Keratinocyte (primary cell): ENCODE results near the gene CHST13. TPM values are rescaled to one million over a fixed set of nuclear protein-coding genes. Genes with fewer than 3 reads are reported as not detected.

ENCODE experiments used
- DNase-seq: peaks from one replicate; pipeline ENCODE4 v3.0.0-alpha.2; 2011; ENCODE audit warnings: low read depth, missing footprints, low spot score
- FAIRE-seq: peaks from 2 replicates; lab custom pipeline; 2011; peaks lifted over from hg19 to GRCh38; lab: Jason Lieb, UNC
- H2AFZ ChIP-seq: 2 replicates; pipeline ENCODE4 v1.6.0; 2012; ENCODE audit warnings: low read length, control low read depth, inconsistent platforms; ENCODE audit not compliant: control insufficient read depth
- H3K27ac ChIP-seq: 2 replicates; pipeline ENCODE4 v1.5.1; 2011; ENCODE audit warnings: low read length; ENCODE audit not compliant: control insufficient read depth, insufficient read depth
- H3K27me3 ChIP-seq: 3 replicates; pipeline ENCODE4 v1.6.0; 2011; ENCODE audit warnings: low read length; ENCODE audit not compliant: control insufficient read depth, insufficient read depth; ENCODE audit errors: extremely low read depth
- H3K36me3 ChIP-seq, 2 experiments: 2 replicates in 1 of 2; 3 replicates in 1 of 2; pipeline ENCODE4 v1.5.1; 2011; ENCODE audit warnings: low read length in 2 of 2, mild to moderate bottlenecking in 1 of 2; ENCODE audit not compliant: control insufficient read depth in 2 of 2, insufficient read depth in 2 of 2; ENCODE audit errors: extremely low read depth in 1 of 2
- H3K4me1 ChIP-seq: 3 replicates; pipeline ENCODE4 v1.5.1; 2011; ENCODE audit warnings: low read length; ENCODE audit not compliant: control insufficient read depth, insufficient read depth; ENCODE audit errors: extremely low read depth
- H3K4me2 ChIP-seq: 3 replicates; pipeline ENCODE4 v1.6.0; 2011; ENCODE audit warnings: low read depth, low read length; ENCODE audit not compliant: control insufficient read depth, insufficient read depth; ENCODE audit errors: extremely low read depth
- H3K4me3 ChIP-seq, 3 experiments: fragments of 200-600 bp in 1 of 3; sonication (generic) in 1 of 3; 2 replicates in 2 of 3; 3 replicates in 1 of 3; pipeline ENCODE4 v1.5.1; 2011 to 2016; ENCODE audit warnings: low read length in 3 of 3, mild to moderate bottlenecking in 3 of 3, control low read depth in 2 of 3, inconsistent platforms in 1 of 3, low read depth in 1 of 3, mixed read lengths in 1 of 3, mixed run types in 1 of 3, moderate library complexity in 1 of 3; ENCODE audit not compliant: control insufficient read depth in 2 of 3, insufficient read depth in 2 of 3; ENCODE audit errors: extremely low read depth in 1 of 3
- H3K79me2 ChIP-seq: 2 replicates; pipeline ENCODE4 v1.6.0; 2012; ENCODE audit warnings: low read length; ENCODE audit not compliant: control insufficient read depth, insufficient read depth
- H3K9ac ChIP-seq: 3 replicates; pipeline ENCODE4 v1.6.0; 2011; ENCODE audit warnings: low read length; ENCODE audit not compliant: control insufficient read depth, insufficient read depth; ENCODE audit errors: extremely low read depth
- H3K9me1 ChIP-seq: 3 replicates; pipeline ENCODE4 v1.6.0; 2011; ENCODE audit warnings: low read length; ENCODE audit not compliant: control insufficient read depth, insufficient read depth; ENCODE audit errors: extremely low read depth
- H3K9me3 ChIP-seq: 2 replicates; pipeline ENCODE4 v1.5.1; 2012; ENCODE audit warnings: low read depth, low read length; ENCODE audit not compliant: control insufficient read depth
- H4K20me1 ChIP-seq: 3 replicates; pipeline ENCODE4 v1.6.0; 2011; ENCODE audit warnings: low read length; ENCODE audit not compliant: control insufficient read depth, insufficient read depth; ENCODE audit errors: extremely low read depth
- EZH2 ChIP-seq: IDR thresholded peaks from one replicate; pipeline ENCODE4 v1.6.1; 2012; ENCODE audit warnings: inconsistent platforms, mild to moderate bottlenecking, low read length, moderate library complexity
- dilution Hi-C: fragments of 300-500 bp; cut with MboI; formaldehyde crosslinking; loops from one replicate; pipeline ENCODE4 v1.7.0; 2020; ENCODE audit warnings: low sequenced_read_pairs; ENCODE audit not compliant: extremely low pct_ligation_motif_present
- polyA plus RNA-seq, 5 experiments: library from polyadenylated mRNA; depleted of rRNA in 3 of 5; stranded (reverse) in 3 of 5; stranded (forward) in 1 of 5; unstranded in 1 of 5; fragments of >200 nt; gene quantifications; 1 replicate in 1 of 5; 2 replicates in 3 of 5; 3 replicates in 1 of 5; pipeline versions ENCODE4 v1.2.1 to v1.2.3, GENCODE V29; 2011 to 2012; ENCODE audit warnings: missing spikeins in 2 of 5, low read depth in 1 of 5, low replicate concordance in 1 of 5
- TF ChIP-seq, protein P1 (sequence below), 3 experiments: IDR thresholded peaks in 1 of 3; conservative IDR thresholded peaks in 1 of 3; optimal IDR thresholded peaks in 1 of 3; 2 replicates in 2 of 3; 3 replicates in 1 of 3; pipeline versions ENCODE3 to v1.5.1; 2011; ENCODE audit warnings: low read length in 3 of 3, mild to moderate bottlenecking in 3 of 3, moderate library complexity in 2 of 3, control low read depth in 1 of 3, inconsistent platforms in 1 of 3; ENCODE audit not compliant: insufficient read depth in 2 of 3; ENCODE audit errors: extremely low read depth in 1 of 3

Gene CHST13
- polyA plus RNA-seq, 1 donor (not counting 4 experiments of a cell fraction or from before 2014, with no cell fraction given), result not detected

DNA sequence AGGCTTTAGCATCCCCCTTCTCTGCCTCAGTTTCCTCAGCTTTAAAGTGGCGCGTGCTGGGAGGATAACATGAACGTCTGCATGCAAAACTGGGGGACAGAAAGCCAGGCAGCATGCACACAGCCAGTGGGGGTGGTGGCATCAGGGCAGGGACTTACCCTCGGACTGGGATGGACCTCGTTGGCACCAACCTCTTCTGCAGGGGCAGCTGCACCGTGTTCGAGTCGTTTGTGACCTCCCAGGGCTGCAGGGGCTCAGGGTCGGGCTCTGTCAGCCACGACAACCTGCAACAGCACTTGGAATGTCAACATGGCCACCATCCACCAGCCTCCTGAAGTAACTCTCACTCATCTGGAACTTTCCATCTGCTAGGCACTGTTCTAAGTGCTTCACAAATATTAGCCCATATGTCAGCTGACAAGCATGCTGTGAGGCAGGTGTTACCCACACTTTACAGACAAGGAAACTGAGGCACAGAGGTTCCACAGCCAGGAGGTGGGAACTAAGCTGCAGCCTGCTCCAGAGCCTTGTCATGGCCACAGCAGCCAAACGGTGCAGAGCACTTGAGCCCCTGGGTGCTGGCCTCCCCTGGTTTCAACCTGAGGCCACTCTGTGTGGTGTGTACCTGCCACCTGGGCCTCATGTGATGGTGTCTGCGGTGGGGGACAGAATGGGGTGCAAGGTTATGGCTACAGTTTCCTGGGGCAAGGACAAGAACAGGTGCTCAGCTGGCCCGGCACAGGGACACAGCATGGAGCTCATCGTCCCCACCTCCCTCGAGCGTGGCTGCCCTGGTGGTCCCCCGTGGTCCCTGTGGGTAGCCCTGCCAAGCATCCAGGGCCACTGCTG, 28.1 kb downstream of the CHST13 start:
- TF ChIP-seq, protein P1, sequence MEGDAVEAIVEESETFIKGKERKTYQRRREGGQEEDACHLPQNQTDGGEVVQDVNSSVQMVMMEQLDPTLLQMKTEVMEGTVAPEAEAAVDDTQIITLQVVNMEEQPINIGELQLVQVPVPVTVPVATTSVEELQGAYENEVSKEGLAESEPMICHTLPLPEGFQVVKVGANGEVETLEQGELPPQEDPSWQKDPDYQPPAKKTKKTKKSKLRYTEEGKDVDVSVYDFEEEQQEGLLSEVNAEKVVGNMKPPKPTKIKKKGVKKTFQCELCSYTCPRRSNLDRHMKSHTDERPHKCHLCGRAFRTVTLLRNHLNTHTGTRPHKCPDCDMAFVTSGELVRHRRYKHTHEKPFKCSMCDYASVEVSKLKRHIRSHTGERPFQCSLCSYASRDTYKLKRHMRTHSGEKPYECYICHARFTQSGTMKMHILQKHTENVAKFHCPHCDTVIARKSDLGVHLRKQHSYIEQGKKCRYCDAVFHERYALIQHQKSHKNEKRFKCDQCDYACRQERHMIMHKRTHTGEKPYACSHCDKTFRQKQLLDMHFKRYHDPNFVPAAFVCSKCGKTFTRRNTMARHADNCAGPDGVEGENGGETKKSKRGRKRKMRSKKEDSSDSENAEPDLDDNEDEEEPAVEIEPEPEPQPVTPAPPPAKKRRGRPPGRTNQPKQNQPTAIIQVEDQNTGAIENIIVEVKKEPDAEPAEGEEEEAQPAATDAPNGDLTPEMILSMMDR (optimal IDR thresholded peaks at IDR 0.05 in 1 of 3, IDR thresholded peaks at IDR 0.05 in 1 of 3, conservative IDR thresholded peaks at IDR 0.05 in 1 of 3; ENCODE audit: extremely low read depth in 1 of 3, insufficient read depth in 2 of 3, low read length in 3 of 3), result no peak
- no peak for TF ChIP-seq EZH2
- dilution Hi-C loops, result no loop called here

DNA sequence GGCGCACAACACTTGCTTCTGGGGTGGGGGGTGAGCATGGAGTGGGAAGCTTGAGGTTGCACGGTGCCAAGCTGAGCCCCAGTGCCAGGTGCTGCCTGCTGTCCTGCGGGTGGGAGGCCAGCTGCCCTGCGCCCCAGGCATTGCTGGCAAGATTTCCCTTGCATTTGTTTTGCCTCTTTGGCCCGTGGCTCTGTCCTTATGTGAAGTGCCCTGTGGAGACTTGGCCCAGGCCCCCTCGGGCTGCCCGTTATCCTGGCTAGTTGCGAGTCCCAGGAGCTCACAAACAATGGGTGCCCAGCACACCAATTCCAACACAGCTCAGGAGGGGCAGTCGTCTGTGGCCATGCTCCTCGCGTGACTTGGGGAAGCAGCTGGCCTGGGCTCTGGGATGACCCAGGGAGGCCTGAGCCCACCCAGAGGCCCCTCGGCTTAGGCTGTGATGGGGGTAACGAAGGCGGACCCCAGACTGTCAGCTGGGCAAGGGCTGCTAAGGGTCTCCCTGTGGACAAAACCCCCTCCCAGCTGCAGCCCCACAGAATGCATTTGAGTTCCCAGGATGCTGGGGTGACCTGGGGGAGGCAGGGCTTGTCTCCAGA, 28.8 kb downstream of the CHST13 start:
- no peak overlapping the region for H3K4me2 ChIP-seq
- H3K27ac ChIP-seq, result no peak overlapping the region
- dilution Hi-C loops, result no loop called here
- H3K9me1 ChIP-seq, result no peaks in the 10 kb centered on the region
- H3K36me3 ChIP-seq, result no peaks in the 10 kb centered on the region
- no peak for FAIRE-seq
- no peaks in the 10 kb centered on the region for H4K20me1 ChIP-seq
- H3K79me2 ChIP-seq, result no peaks in the 10 kb centered on the region
- no peaks in the 10 kb centered on the region for H3K4me1 ChIP-seq
- no peak overlapping the region for H3K9ac ChIP-seq
- H2AFZ ChIP-seq, result no peak overlapping the region
- peaks cover 20% of the 10 kb centered on the region for H3K27me3 ChIP-seq
- TF ChIP-seq, protein P1 (optimal IDR thresholded peaks at IDR 0.05 in 1 of 3, IDR thresholded peaks at IDR 0.05 in 1 of 3, conservative IDR thresholded peaks at IDR 0.05 in 1 of 3; ENCODE audit: extremely low read depth in 1 of 3, insufficient read depth in 2 of 3, low read length in 3 of 3), result no peak
- no peak for TF ChIP-seq EZH2
- DNase-seq, result no peak
- no peaks in the 10 kb centered on the region for H3K9me3 ChIP-seq
- H3K4me3 ChIP-seq, result no peak overlapping the region

More for the DNA sequence above, 28.1 kb downstream of the CHST13 start:
- FAIRE-seq, result no peak
- no peak overlapping the region for H3K9ac ChIP-seq
- no peaks in the 10 kb centered on the region for H3K9me3 ChIP-seq
- H3K4me2 ChIP-seq, result no peak overlapping the region
- H3K27me3 ChIP-seq, result peaks cover 24% of the 10 kb centered on the region
- no peaks in the 10 kb centered on the region for H3K9me1 ChIP-seq
- no peak for DNase-seq
- no peaks in the 10 kb centered on the region for H4K20me1 ChIP-seq
- no peaks in the 10 kb centered on the region for H3K36me3 ChIP-seq
- no peak overlapping the region for H3K27ac ChIP-seq
- H3K4me1 ChIP-seq, result no peaks in the 10 kb centered on the region
- H3K4me3 ChIP-seq, result no peak overlapping the region
- no peak overlapping the region for H2AFZ ChIP-seq
- no peaks in the 10 kb centered on the region for H3K79me2 ChIP-seq
